Endothelial cell of umbilical vein (primary cell): ENCODE results near the gene AEBP1. TPM values are rescaled to one million over a fixed set of nuclear protein-coding genes. Genes with fewer than 3 reads are reported as not detected.

Experiments
- BruUV-seq: library from RNA; stranded (reverse); fragments of 400-500 nt; replicated peaks from 2 replicates; lab custom pipeline; 2021; lab: Mats Ljungman, UMichigan
- CTCF ChIA-PET: fragments of 300-600, 350-600 bp; sonication (Branson Sonifier 250); formaldehyde crosslinking; loops from one replicate; lab custom pipeline; 2021; ENCODE audit warnings: antibody characterized with exemption, inconsistent platforms; lab: Charles Lee
- POLR2A ChIA-PET: fragments of 300-600, 350-600 bp; sonication (Branson Sonifier 250); formaldehyde crosslinking; loops from one replicate; lab custom pipeline; 2021; ENCODE audit warnings: antibody characterized with exemption, inconsistent platforms; lab: Charles Lee
- DNase-seq: peaks from one replicate; pipeline ENCODE4 v3.0.0-alpha.2; 2011; ENCODE audit warnings: low read depth, low spot score
- FAIRE-seq: peaks from 2 replicates; lab custom pipeline; 2011; peaks lifted over from hg19 to GRCh38; lab: Jason Lieb, UNC
- H2AFZ ChIP-seq: 2 replicates; pipeline ENCODE4 v1.6.0; 2012; ENCODE audit warnings: low read depth, low read length, control low read depth, inconsistent platforms
- H3K27ac ChIP-seq: 2 replicates; pipeline ENCODE4 v1.5.1; 2011; ENCODE audit warnings: low read depth, mild to moderate bottlenecking, control low read depth, low read length, moderate library complexity; ENCODE audit not compliant: insufficient read depth
- H3K27me3 ChIP-seq, 2 experiments: 2 replicates each; pipeline versions ENCODE4 v1.6.0 to v1.6.1; 2011; ENCODE audit warnings: low read length in 2 of 2, mixed read lengths in 1 of 2; ENCODE audit not compliant: control insufficient read depth in 2 of 2, insufficient read depth in 2 of 2
- H3K36me3 ChIP-seq, 2 experiments: 2 replicates in 1 of 2; 3 replicates in 1 of 2; pipeline ENCODE4 v1.5.1; 2011; ENCODE audit warnings: low read length in 2 of 2, mild to moderate bottlenecking in 1 of 2, moderate library complexity in 1 of 2; ENCODE audit not compliant: control insufficient read depth in 2 of 2, insufficient read depth in 2 of 2; ENCODE audit errors: extremely low read depth in 1 of 2
- H3K4me1 ChIP-seq: 3 replicates; pipeline ENCODE4 v1.5.1; 2011; ENCODE audit warnings: mild to moderate bottlenecking, low read length; ENCODE audit not compliant: control insufficient read depth, insufficient read depth; ENCODE audit errors: extremely low read depth
- H3K4me2 ChIP-seq: 2 replicates; pipeline ENCODE4 v1.6.1; 2011; ENCODE audit warnings: low read length, control low read depth, mixed read lengths; ENCODE audit not compliant: insufficient read depth
- H3K4me3 ChIP-seq, 3 experiments: fragments of 200-600 bp in 1 of 3; sonication (generic), shearing (Covaris generic) in 1 of 3; replicated peaks in 1 of 3; 2 replicates each; pipeline ENCODE4 v1.5.1; 2011 to 2016; ENCODE audit warnings: control low read depth in 3 of 3, low read length in 3 of 3, mild to moderate bottlenecking in 2 of 3, inconsistent platforms in 1 of 3, low read depth in 1 of 3, moderate library complexity in 1 of 3; ENCODE audit not compliant: insufficient read depth in 1 of 3
- H3K79me2 ChIP-seq: 2 replicates; pipeline ENCODE4 v1.6.0; 2012; ENCODE audit warnings: low read length, inconsistent platforms; ENCODE audit not compliant: control insufficient read depth, insufficient read depth
- H3K9ac ChIP-seq: replicated peaks from 2 replicates; pipeline ENCODE3; 2011; ENCODE audit warnings: low read length, control low read depth; ENCODE audit not compliant: insufficient read depth; ENCODE audit errors: extremely low read depth
- H3K9me1 ChIP-seq: replicated peaks from 3 replicates; pipeline ENCODE4 v1.6.0; 2011; ENCODE audit warnings: mild to moderate bottlenecking, low read length; ENCODE audit not compliant: control insufficient read depth, insufficient read depth; ENCODE audit errors: extremely low read depth
- H3K9me3 ChIP-seq: replicated peaks from 2 replicates; pipeline ENCODE4 v1.5.1; 2012; ENCODE audit warnings: low read length, inconsistent platforms; ENCODE audit not compliant: control insufficient read depth, insufficient read depth
- H4K20me1 ChIP-seq: replicated peaks from 2 replicates; pipeline ENCODE3; 2011; ENCODE audit warnings: mild to moderate bottlenecking, low read length; ENCODE audit not compliant: control insufficient read depth, insufficient read depth; ENCODE audit errors: extremely low read depth
- CTCF ChIP-seq, 2 donors: IDR thresholded peaks; 1 replicate in 1 of 2; 2 replicates in 1 of 2; pipeline ENCODE4 v1.5.1; 2011; ENCODE audit warnings: low read length in 2 of 2, mild to moderate bottlenecking in 2 of 2, moderate library complexity in 2 of 2, control low read depth in 1 of 2, inconsistent platforms in 1 of 2, low read depth in 1 of 2; ENCODE audit not compliant: insufficient read depth in 1 of 2; ENCODE audit errors: extremely low read depth in 1 of 2
- EZH2 ChIP-seq: IDR thresholded peaks from 2 replicates; pipeline ENCODE4 v1.6.1; 2012; ENCODE audit warnings: borderline replicate concordance, low read depth, mild to moderate bottlenecking, moderate library complexity, low read length, inconsistent platforms; ENCODE audit not compliant: severe bottlenecking
- FOS ChIP-seq: IDR thresholded peaks from 2 replicates; pipeline ENCODE4 v1.6.1; 2011; ENCODE audit warnings: mild to moderate bottlenecking, low read length, moderate library complexity, borderline replicate concordance; ENCODE audit not compliant: insufficient read depth
- JUN ChIP-seq: IDR thresholded peaks from 2 replicates; pipeline ENCODE4 v1.6.1; 2011; ENCODE audit warnings: borderline replicate concordance, low read depth; ENCODE audit not compliant: insufficient read length, insufficient read depth
- MYC ChIP-seq: IDR thresholded peaks from one replicate; pipeline ENCODE4 v1.6.1; 2011; ENCODE audit warnings: mild to moderate bottlenecking, low read depth, low read length
- POLR2A ChIP-seq: IDR thresholded peaks from 2 replicates; pipeline ENCODE4 v1.6.1; 2012; ENCODE audit warnings: low read depth, mild to moderate bottlenecking, control low read depth, low read length
- POLR2AphosphoS5 ChIP-seq: IDR thresholded peaks from 2 replicates; pipeline ENCODE4 v1.6.1; 2012; ENCODE audit warnings: low read depth, mild to moderate bottlenecking, control low read depth, low read length, moderate library complexity; ENCODE audit not compliant: insufficient read depth
- dilution Hi-C: fragments of 300-500 bp; cut with MboI; formaldehyde crosslinking; loops from one replicate; pipeline ENCODE4 v1.15.0; 2019; ENCODE audit warnings: low sequenced_read_pairs; ENCODE audit not compliant: extremely low pct_ligation_motif_present
- intact Hi-C: fragments of 100-400 bp; cut with micrococcal nuclease; formaldehyde crosslinking; loops from one replicate; pipeline ENCODE4 v1.10.0; 2022
- polyA plus RNA-seq, 4 experiments: library from polyadenylated mRNA; depleted of rRNA in 3 of 4; stranded (reverse) in 3 of 4; unstranded in 1 of 4; fragments of >200 nt; gene quantifications; 2 replicates each; pipeline versions ENCODE4 v1.2.1 to v1.2.3, GENCODE V29; 2011 to 2012; ENCODE audit warnings: missing spikeins in 1 of 4
- total RNA-seq: library from RNA; stranded (reverse); gene quantifications from 2 replicates; pipeline ENCODE4 v1.2.3, GENCODE V29; 2021

Gene AEBP1
- total and polyA plus RNA-seq, 2 donors (not counting 3 experiments of a cell fraction or from before 2014, with no cell fraction given) = 20.6 to 48.0 TPM

DNA sequence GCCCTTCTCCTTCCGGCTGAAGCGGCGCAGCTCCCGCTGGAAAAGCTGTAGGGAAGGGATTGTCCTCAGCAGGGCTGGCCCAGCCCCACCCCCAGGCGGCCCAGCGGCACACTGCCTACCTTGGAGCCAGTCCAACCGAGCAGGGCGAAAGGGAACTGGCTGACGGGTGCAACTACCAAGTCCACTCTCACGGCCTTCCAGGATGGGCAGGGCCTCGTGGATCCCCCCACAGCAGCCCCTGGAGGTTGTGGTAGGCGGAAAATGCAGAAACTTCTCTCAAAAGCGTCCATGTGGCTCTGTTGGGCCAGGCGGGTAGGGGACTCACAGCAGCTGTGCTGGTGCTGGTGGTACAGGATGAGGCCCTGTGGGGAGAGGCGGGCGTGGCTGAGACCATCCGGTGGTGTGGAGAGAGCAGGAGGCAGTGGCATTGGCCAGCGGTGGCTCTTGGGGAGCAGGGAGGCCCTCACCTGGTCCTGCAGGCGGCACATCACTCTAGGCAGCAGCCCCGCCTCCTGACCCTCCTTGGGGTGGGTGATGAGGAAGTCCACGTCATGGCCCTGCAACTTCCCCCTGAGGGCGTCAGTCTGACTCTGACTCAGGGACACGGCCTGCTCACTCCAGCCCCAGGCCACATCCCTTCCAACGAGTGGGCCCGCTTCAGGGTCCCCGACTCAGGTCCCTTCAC is 30.3 kb upstream of the AEBP1 start:
- Histone ChIP-seq H4K20me1 (no peaks in the 10 kb centered on the region), H3K9me3 (no peaks in the 10 kb centered on the region), H3K9me1 (no peaks in the 10 kb centered on the region), H2AFZ (peak overlapping the region; percentile 30), H3K9ac (peak overlapping the region; percentile 57), H3K4me3 (peak overlapping the region in 2 of 3 experiments; percentile 2 to 5), H3K27me3 (no peaks in the 10 kb centered on the region), H3K4me1 (peaks cover 27% of the 10 kb centered on the region), H3K79me2 (no peaks in the 10 kb centered on the region), H3K4me2 (peak overlapping the region; percentile 43), H3K27ac (peak overlapping the region; percentile 95), H3K36me3 (peaks cover 0 to 16% of the 10 kb centered on the region in 2 experiments)
- dilution Hi-C loops (no loop called here), intact Hi-C loops (loop anchor here (2.0 to 5.0 kb wide), 4 partner anchors 49 to 418 kb away; partner anchors contain the start of genes NUDCD3 and POLD2)
- FAIRE-seq = peak; percentile 95
- no TSS peak for BruUV-seq
- peak; percentile 65 for DNase-seq
- peak; percentile 40 for TF ChIP-seq FOS
- TF ChIP-seq EZH2 = no peak
- TF ChIP-seq MYC = no peak
- TF ChIP-seq CTCF (IDR thresholded peaks at IDR 0.05; ENCODE audit: extremely low read depth in 1 of 2, insufficient read depth in 1 of 2, low read depth in 1 of 2, low read length in 2 of 2) = peak in 1 of 2 donors; percentile 11
- TF ChIP-seq POLR2A = peak; percentile 65
- peak; percentile 41 for TF ChIP-seq POLR2AphosphoS5
- no peak for TF ChIP-seq JUN
- CTCF ChIA-PET = interaction anchor here (1.3 to 1.4 kb wide), 3 partner anchors 9 to 29 kb away, joined by 3 to 9 read pairs (median 4); partner anchors contain the start of genes DBNL and PGAM2
- POLR2A ChIA-PET = no interaction called here
